C4-2B (cell line): ENCODE measurements around the gene FRK.

Experiments used
- ZFX ChIP-seq: fragments of 450-650 bp; IDR thresholded peaks from 2 replicates; pipeline ENCODE4 v1.6.1; 2017
- TF ChIP-seq, protein P1 (sequence below): fragments of 450-650 bp; conservative IDR thresholded peaks from 2 replicates; pipeline ENCODE4 v1.5.1; 2017; ENCODE audit warnings: mild to moderate bottlenecking

DNA sequence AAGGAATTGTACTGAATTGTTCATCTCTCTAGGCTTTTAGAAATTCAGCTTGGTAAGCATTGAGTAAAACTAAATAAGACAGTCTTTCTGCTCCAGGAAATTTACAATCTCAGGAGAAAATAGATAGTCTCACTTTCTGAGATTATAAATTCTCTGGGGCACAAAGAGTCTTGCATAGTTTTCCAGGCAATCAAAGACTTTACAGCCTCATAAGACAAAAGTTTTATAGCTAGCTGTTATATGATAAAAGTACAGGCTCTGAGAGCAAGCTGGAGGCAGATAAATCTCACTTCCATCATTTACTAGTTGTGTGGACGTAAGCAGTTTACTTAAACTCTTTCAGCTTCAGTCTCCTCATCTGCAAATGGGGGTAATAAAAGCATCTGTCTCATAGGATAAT lies 11.4 kb downstream of the FRK start:
- TF ChIP-seq, protein P1, sequence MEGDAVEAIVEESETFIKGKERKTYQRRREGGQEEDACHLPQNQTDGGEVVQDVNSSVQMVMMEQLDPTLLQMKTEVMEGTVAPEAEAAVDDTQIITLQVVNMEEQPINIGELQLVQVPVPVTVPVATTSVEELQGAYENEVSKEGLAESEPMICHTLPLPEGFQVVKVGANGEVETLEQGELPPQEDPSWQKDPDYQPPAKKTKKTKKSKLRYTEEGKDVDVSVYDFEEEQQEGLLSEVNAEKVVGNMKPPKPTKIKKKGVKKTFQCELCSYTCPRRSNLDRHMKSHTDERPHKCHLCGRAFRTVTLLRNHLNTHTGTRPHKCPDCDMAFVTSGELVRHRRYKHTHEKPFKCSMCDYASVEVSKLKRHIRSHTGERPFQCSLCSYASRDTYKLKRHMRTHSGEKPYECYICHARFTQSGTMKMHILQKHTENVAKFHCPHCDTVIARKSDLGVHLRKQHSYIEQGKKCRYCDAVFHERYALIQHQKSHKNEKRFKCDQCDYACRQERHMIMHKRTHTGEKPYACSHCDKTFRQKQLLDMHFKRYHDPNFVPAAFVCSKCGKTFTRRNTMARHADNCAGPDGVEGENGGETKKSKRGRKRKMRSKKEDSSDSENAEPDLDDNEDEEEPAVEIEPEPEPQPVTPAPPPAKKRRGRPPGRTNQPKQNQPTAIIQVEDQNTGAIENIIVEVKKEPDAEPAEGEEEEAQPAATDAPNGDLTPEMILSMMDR = no peak
- no peak for TF ChIP-seq ZFX
